ENCODE measurements around the gene DNLZ.
"Not testable (repeated sequence)": the region's sequence is repeated elsewhere in the genome, so short reads cannot be mapped to it uniquely, and the experiment has no call there.

DNLZ gene

GRCh38 chr9:136331030-136331429, 32.5 kb downstream of the DNLZ start:
- DNase-seq (ENCODE audit: low read depth) = no peak

DNA sequence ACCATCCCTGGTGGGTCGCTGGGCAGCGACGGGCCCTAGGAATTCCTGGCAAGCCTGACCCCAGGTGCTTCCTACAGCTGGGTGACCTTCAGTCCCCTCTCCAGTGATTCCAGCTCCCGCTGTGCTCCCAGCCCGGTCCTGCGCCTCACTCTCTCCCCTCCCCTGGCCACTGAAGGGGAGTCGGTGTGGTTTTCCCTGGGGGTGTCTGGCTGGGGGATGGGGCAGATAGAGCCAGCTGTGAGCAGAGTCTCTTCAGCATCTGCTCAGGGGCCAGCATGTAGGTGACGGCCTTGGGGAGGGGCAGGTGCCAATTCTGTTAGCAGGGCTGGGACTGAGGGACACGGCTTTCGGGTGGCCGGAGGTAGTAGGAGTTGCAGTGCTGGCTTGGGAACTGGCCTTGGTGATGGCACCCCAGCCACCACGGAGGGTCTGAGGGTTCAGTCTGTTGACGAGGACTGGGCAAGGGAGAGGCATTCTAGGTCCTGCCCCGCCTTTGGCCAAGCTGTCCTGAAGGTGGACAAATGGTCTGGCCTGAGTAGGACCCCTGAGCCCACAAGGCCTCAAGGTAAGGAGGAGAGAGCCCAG, 33.0 kb downstream of the DNLZ start:
- no peak for DNase-seq (ENCODE audit: low read depth)

DNA sequence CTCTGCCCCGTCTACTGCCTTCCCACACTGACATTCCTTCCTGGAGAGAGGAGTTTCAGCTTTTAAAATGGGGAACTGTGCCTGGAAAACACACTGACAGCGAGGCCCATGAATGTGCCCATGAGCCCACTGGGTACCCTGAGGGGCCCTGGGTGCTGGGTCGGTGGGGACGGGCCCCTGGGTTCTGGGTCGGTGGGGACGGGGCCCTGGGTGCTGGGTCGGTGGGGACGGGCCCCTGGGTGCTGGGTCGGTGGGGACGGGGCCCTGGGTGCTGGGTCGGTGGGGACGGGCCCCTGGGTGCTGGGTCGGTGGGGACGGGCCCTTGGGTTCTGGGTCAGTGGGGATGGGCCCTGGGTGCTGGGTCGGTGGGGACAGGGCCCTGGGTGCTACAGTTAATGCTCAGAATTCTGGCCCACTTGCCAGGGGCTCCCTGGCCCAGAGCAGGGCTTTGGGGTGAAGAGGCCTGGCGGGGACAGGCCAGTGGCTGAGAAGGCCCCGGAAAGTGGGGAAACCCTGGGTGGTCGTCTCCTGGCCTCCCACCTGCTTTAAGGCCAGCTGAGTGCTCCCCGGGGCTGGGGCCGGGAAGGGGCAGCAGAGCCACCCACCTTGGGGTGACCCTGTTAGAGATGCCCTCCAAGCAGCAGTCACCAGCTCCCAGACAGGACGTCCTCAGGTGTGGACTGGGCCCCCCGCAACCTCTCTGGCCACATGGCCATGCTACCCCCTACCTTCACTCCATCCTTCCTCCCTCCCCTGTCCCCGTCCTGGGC, 33.7 kb downstream of the DNLZ start:
- no peak for DNase-seq (ENCODE audit: low read depth)

DNA sequence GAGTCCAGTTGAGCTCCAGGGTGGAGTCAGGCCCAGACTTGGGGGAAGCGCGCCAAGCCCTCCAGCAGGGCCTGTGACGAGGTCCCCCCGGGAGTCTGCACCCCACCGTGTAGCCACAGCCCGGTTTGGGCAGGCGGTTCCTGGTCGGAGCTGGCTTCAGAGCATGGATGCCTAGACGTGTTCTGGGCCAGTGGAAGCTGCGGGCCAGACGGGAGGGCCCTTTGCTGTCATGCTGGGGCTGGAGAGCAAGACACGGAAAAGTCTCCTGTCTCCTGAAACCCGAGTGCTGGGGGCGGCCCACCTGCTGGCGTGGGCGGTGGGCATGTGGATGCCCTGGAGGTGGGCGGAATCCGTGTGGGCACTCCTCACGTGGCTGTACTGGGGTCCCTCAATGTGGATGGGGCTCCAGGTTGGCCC, 34.3 kb downstream of the DNLZ start:
- DNase-seq (ENCODE audit: low read depth) = no peak

- no peak for DNase-seq (ENCODE audit: low read depth)
Measured at GRCh38 chr9:136328622-136329041, 34.9 kb downstream of the DNLZ start.

DNA sequence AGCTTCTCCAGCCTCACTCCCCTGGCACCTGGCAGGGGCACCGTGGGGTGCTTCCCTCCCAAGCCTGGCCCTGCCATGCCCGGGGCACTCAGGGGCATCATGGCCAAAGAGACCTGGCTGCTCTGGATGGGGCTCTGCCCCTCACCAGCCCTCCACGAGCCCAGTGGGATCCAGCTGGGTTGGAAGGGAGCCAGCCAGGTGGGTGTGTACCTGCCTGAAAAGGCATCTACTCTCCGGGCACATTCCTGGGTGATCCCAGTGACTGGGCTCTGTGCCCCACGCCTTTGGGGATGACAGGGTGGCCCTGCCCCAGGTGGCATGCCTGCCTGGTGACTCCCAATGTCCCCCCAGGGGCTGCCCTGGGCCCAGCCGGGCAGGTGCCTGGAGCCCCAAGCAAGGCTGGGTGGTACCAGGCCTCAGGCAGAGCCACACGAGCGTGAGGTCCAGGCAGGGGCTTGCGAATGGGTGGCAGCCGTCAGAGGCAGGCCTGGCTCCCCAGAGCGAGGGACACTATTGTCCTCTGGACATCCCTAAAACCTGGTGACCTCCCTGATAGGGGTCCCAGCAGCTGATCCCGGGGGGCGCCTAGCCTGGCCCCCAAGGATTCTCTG, 35.4 kb downstream of the DNLZ start:
- no peak for DNase-seq (ENCODE audit: low read depth)

DNA sequence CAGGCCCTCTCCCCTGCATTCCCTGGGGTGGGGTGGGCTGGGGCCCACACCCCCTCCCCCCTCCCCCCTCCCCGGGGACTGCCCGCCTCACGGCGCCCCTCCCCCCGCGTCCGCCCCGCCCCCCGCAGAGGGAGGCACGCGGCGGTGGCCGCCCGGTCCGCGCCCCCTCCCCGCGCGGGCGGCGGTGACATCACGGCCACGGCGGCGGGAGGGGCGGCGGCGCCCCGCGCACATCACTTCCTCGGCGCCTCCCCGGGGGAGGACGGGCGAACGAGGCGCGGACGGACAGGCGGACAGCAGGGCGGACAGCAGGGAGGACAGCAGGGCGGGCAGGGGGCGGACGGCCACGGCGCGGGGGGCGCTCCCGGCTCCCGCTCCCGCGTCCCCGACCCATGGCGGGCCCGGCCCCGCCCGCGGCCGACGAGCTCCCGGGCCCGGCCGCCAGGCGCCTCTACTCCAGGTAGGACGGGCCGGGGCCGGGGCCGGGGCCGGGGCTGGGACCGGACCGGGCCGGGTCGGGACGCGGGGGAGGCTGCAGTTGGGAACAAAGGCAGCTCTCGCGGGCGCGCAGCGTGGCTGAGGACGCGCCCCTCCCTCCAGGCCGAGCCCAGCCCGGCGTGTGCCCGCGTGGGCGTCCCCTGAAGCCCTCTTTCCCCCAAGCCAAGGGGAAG, 36.1 kb downstream of the DNLZ start, which contains the start of gene GPSM1:
Gene GPSM1 (plus strand): TSS at position 236 of the 671 bp plus-strand sequence. CDS start 157 bp downstream, at position 393.
- DNase-seq (ENCODE audit: low read depth) = no peak

GRCh38 chr9:136326761-136327303, 36.7 kb downstream of the DNLZ start:
- DNase-seq (ENCODE audit: low read depth) = no peak

GRCh38 chr9:136326061-136326760, 37.3 kb downstream of the DNLZ start:
- DNase-seq (ENCODE audit: low read depth) = no peak

DNA sequence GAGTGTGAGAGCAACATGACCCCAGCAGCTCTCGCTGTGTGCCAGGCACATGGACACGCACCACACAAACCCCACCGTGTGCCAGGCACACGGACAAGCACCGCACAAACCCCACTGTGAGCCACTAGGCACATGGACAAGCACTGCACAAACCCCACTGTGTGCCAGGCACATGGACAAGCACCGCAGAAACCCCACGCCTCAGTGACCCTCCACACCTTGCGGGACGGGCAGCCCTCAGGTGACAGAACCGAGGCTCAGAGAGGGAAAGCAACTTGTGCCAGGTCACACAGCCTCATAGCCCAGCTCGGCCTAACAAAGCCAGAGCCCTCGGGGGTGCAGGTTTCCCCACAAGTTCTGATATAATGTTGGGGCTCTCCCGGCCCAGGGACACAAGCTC, 38.2 kb downstream of the DNLZ start:
- no peak for DNase-seq (ENCODE audit: low read depth)

DNA sequence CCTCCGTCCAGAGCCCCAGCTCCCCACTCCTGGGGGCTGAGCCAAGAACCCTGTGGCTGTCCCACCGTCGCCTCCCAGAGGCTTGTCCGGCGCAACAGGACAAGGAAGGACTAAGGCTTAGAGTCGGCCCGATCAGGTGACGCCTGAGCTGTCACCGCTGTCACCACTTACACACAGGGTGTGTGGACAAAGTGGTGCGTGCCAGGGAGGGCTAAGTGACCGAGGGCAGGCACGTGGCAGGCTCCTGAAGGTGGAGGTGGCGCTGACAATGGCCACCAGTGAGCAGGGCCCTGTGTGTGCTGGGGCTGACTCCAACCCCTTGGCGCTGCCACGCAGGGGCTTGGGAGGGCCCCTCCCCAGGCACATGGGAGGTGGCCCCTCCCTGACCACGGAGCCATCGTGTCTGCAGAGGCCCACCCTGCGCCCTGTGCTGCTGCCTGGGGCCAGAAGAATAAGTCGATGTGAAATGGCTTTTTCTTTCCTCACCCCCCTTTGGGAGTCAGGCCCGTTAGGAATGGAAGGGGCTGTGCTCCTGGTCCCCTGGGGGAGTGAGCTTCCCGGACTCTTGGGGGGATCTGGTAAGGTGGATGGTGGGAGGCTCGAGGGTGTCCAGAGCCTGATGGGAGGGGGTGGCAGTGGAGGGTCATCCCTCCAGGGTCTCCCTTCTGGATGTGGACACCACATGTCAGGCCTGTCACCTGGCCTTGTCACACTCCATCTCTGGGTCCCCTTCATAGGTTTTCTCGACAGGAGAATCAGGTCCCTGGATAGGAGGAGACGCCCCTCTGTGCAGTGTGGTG, 38.8 kb downstream of the DNLZ start:
- no peak for DNase-seq (ENCODE audit: low read depth)

GRCh38 chr9:136323371-136323789, 40.2 kb downstream of the DNLZ start:
- DNase-seq (ENCODE audit: low read depth) = no peak

- no peak for DNase-seq (ENCODE audit: low read depth)
Measured at GRCh38 chr9:136322756-136323330, 40.7 kb downstream of the DNLZ start.

GRCh38 chr9:136321561-136321960, 42.0 kb downstream of the DNLZ start:
- DNase-seq (ENCODE audit: low read depth) = no peak

DNA sequence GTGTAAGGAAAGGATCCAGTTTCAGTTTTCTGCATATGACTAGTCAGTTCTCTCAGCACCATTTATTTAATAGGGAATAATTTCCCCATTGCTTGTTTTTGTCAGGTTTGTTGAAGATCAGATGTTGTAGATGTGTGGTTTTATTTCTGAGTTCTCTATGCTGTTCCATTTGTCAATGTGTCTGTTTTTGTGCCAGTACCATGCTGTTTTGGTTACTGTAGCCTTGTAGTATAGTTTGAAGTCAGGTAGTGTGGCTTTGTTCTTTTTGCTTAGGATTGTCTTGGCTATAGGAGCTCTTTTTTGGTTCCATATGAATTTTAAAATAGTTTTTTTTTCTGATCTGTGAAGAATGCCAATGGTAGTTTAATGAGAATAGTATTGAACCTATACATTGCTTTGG, 42.6 kb downstream of the DNLZ start:
- not testable (repeated sequence) for DNase-seq (ENCODE audit: low read depth)

DNA sequence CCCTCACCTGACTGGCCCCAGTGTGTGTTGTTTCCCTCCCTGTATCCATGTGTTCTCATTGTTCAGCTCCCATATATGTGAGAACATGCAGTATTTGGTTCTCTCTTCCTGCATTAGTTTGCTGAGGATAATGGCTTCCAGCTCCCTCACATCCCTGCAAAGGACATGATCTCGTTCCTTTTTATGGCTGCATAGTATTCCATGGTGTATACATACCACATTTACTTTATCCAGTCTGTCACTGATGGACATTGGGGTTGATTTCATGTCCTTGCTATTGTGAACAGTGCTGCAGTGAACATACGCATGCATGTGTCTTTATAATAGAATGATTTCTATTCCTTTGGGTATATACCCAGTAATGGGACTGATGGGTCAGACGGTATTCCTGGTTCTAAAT, 43.6 kb downstream of the DNLZ start:
- not testable (repeated sequence) for DNase-seq (ENCODE audit: low read depth)

DNA sequence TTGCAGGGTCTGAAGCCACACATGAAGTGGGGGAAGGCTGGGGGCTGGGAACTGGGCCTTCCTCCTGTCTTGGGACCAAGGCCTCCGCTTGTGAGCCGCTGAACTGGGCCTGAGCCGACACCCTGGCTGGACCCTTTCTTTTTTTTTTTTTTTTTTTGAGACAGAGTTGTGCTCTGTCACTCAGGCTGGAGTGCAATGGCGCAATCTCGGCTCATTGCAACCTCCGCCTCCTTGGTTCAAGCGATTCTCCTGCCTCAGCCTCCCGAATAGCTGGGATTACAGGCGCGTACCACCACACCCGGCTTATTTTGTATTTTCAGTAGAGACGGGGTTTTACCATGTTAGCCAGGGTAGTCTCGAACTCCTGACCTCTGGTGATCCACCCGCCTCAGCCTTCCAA, 44.3 kb downstream of the DNLZ start:
- not testable (repeated sequence) for DNase-seq (ENCODE audit: low read depth)

DNA sequence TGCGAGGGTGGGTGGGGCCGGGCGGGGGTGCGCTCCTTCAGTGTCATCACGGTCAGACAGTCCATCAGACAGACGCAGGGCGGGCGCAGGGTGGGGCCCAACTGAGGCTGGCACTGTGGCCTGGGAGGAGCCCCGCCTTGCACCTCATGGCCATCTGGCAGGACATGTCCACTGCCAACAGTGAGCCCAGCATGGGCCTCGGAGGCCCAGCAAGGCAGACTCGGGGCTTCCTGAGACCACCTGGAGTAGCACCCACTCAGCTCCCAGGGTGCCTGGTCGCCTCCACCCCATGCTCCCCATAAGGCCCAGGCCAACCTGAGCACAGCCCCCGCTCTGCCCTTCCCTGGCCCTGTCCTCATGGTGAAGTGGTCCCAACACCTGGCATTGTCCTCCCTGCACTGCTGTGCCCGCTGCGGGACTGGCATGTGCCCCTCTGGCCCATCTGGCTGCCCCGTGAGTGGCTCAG, 44.7 kb downstream of the DNLZ start:
- DNase-seq (ENCODE audit: low read depth) = no peak

- no peak for DNase-seq (ENCODE audit: low read depth)
Measured at GRCh38 chr9:136318111-136318775, 45.3 kb downstream of the DNLZ start.

DNA sequence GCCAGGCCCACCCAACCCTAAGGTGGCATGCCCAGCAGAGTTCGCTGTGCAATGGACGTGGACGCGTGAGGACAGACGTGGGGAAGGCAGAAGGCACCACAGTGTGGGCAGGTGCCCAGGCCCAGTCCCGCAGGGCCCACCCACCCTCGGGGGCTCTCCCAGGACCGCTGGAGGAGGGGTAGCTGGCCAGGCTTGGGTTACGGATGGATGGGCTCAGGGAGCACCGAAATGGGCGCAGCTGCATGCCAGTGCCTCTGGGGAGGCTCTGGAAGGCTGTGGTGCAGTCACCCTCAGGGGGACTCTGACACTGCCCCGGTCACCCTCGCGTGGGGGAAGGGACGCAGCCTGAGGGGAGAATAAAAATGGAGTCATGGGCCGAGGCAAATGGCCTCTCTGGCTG, 45.8 kb downstream of the DNLZ start:
- DNase-seq (ENCODE audit: low read depth) = no peak
